Fibroblast of lung (primary cell): ENCODE data around the gene PIK3AP1. TPM values are rescaled to one million over a fixed set of nuclear protein-coding genes. Genes with fewer than 3 reads are reported as not detected.

Source experiments
- DNase-seq, 2 donors: peaks; one replicate each; pipeline versions ENCODE4 v3.0.0 to v3.0.0-alpha.2; 2010; ENCODE audit warnings: low read depth in 2 of 2
- H2AFZ ChIP-seq: 2 replicates; pipeline ENCODE4 v1.5.1; 2012; ENCODE audit warnings: low read length, control low read depth, inconsistent platforms
- H3K27ac ChIP-seq: 2 replicates; pipeline ENCODE4 v1.5.1; 2011; ENCODE audit warnings: low read length, control low read depth; ENCODE audit not compliant: insufficient read depth
- H3K27me3 ChIP-seq: 2 replicates; pipeline ENCODE4 v1.5.1; 2011; ENCODE audit warnings: mild to moderate bottlenecking, low read length; ENCODE audit not compliant: control insufficient read depth, insufficient read depth
- H3K36me3 ChIP-seq: 2 replicates; pipeline ENCODE4 v1.5.1; 2011; ENCODE audit warnings: low read length; ENCODE audit not compliant: control insufficient read depth, insufficient read depth
- H3K4me1 ChIP-seq: 2 replicates; pipeline ENCODE4 v1.5.1; 2011; ENCODE audit warnings: low read length; ENCODE audit not compliant: control insufficient read depth, insufficient read depth; ENCODE audit errors: extremely low read depth
- H3K4me2 ChIP-seq: 2 replicates; pipeline ENCODE4 v1.5.1; 2011; ENCODE audit warnings: low read length, control low read depth; ENCODE audit not compliant: insufficient read depth; ENCODE audit errors: extremely low read depth
- H3K4me3 ChIP-seq, 4 experiments: fragments of 200-600 bp in 1 of 4; sonication (generic) in 1 of 4; replicated peaks in 1 of 4; 2 replicates each; pipeline ENCODE4 v1.5.1; 2011 to 2016; ENCODE audit warnings: low read length in 4 of 4, low read depth in 3 of 4, mild to moderate bottlenecking in 3 of 4, control low read depth in 2 of 4, inconsistent platforms in 1 of 4, mixed read lengths in 1 of 4; ENCODE audit not compliant: insufficient read depth in 1 of 4; ENCODE audit errors: control extremely low read depth in 1 of 4
- H3K79me2 ChIP-seq: 2 replicates; pipeline ENCODE4 v1.5.1; 2012; ENCODE audit warnings: mild to moderate bottlenecking, low read length, inconsistent platforms; ENCODE audit not compliant: control insufficient read depth, insufficient read depth
- H3K9ac ChIP-seq: 2 replicates; pipeline ENCODE4 v1.5.1; 2011; ENCODE audit warnings: mild to moderate bottlenecking, low read length, control low read depth; ENCODE audit not compliant: insufficient read depth
- H3K9me3 ChIP-seq: 2 replicates; pipeline ENCODE4 v1.5.1; 2012; ENCODE audit warnings: low read depth, low read length; ENCODE audit not compliant: control insufficient read depth, insufficient read depth
- H4K20me1 ChIP-seq: 2 replicates; pipeline ENCODE4 v1.5.1; 2011; ENCODE audit warnings: low read length; ENCODE audit not compliant: control insufficient read depth, insufficient read depth; ENCODE audit errors: extremely low read depth
- EZH2 ChIP-seq: IDR thresholded peaks from 2 replicates; pipeline ENCODE4 v1.5.1; 2012; ENCODE audit warnings: low read length, control low read depth, mild to moderate bottlenecking; ENCODE audit errors: missing control alignments
- polyA plus RNA-seq, 2 donors: library from polyadenylated mRNA; depleted of rRNA in 1 of 2; stranded (reverse) in 1 of 2; unstranded in 1 of 2; fragments of >200 nt; gene quantifications; 2 replicates each; pipeline ENCODE4 v1.2.1, GENCODE V29; 2011 to 2012; ENCODE audit warnings: missing spikeins in 1 of 2
- total RNA-seq: library from RNA; depleted of rRNA; stranded (reverse); fragments of >200 nt; gene quantifications from 2 replicates; pipeline ENCODE4 v1.2.1, GENCODE V29; 2014
- TF ChIP-seq, protein P1 (sequence below), 2 donors: IDR thresholded peaks in 1 of 2; conservative IDR thresholded peaks in 1 of 2; 1 replicate in 1 of 2; 2 replicates in 1 of 2; pipeline ENCODE4 v1.5.1; 2011 to 2012; ENCODE audit warnings: low read length in 2 of 2, control low read depth in 1 of 2, inconsistent platforms in 1 of 2, low read depth in 1 of 2, mild to moderate bottlenecking in 1 of 2

PIK3AP1 gene
- total and polyA plus RNA-seq, 2 donors (not counting 1 experiment from before 2014, with no cell fraction given): 0.17 to 0.24 TPM

GRCh38 chr10:96573036-96573435 is 147.3 kb downstream of the PIK3AP1 start:
- Histone ChIP-seq H3K4me1 (no peaks in the 10 kb centered on the region), H3K4me2 (no peak overlapping the region), H3K27me3 (no peaks in the 10 kb centered on the region), H4K20me1 (peaks cover 2% of the 10 kb centered on the region), H3K79me2 (peaks cover 89% of the 10 kb centered on the region), H2AFZ (no peak overlapping the region), H3K4me3 (no peak overlapping the region), H3K9ac (no peak overlapping the region), H3K27ac (no peak overlapping the region), H3K9me3 (no peaks in the 10 kb centered on the region), H3K36me3 (no peaks in the 10 kb centered on the region)
- no peak for DNase-seq
- TF ChIP-seq EZH2: no peak
- TF ChIP-seq, protein P1, sequence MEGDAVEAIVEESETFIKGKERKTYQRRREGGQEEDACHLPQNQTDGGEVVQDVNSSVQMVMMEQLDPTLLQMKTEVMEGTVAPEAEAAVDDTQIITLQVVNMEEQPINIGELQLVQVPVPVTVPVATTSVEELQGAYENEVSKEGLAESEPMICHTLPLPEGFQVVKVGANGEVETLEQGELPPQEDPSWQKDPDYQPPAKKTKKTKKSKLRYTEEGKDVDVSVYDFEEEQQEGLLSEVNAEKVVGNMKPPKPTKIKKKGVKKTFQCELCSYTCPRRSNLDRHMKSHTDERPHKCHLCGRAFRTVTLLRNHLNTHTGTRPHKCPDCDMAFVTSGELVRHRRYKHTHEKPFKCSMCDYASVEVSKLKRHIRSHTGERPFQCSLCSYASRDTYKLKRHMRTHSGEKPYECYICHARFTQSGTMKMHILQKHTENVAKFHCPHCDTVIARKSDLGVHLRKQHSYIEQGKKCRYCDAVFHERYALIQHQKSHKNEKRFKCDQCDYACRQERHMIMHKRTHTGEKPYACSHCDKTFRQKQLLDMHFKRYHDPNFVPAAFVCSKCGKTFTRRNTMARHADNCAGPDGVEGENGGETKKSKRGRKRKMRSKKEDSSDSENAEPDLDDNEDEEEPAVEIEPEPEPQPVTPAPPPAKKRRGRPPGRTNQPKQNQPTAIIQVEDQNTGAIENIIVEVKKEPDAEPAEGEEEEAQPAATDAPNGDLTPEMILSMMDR (conservative IDR thresholded peaks at IDR 0.05 in 1 of 2, IDR thresholded peaks at IDR 0.05 in 1 of 2; ENCODE audit: low read depth in 1 of 2, low read length in 2 of 2): no peak

DNA sequence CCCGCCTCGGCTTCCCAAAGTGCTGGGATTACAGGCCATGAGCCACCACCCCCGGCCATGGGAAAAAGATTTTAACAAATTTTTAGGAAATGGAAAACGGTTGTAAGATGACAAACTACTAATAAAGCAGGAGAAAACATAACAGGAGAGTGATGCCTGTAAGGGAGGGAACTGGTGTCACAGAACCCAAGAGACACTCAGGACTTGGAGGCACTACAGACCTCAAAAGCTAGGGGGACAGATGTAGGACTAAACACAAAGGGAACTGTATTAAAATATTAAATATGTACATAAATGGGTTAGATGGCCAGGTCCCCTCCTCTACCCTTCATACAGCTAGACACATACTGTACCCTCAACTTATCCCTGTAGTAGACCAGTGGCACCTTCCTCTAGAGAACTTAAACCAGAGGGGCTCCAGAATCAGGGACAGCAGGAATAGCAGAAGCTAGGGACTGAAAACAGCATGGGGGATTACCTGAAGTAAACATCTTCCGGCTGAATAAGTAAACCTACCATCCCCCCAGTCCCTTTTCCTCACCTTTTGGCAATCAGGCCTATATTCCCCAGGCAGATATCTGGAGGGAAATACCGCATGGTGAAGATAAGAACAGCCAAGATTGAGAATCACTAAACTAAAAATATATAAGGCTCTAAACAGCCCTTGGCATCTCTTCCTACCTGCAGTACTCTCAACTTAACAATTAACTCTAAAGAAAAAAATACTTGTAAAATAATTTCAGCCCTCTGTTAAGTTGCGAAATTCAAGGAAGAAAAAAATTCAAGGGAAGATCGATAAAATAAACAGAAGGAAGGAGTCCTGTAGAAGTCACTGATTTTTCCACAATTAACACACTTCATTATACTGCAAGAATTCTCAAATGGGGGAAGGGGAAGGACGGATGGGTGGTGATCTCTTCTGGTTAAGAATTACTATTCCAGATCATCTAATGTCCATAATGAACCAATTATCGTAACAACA is 149.0 kb downstream of the PIK3AP1 start:
- Histone ChIP-seq H4K20me1 (peaks cover 1% of the 10 kb centered on the region), H3K4me3 (no peak overlapping the region), H3K9me3 (no peaks in the 10 kb centered on the region), H3K4me2 (no peak overlapping the region), H3K27me3 (no peaks in the 10 kb centered on the region), H3K79me2 (peaks cover 83% of the 10 kb centered on the region), H3K27ac (no peak overlapping the region), H3K9ac (no peak overlapping the region), H3K36me3 (no peaks in the 10 kb centered on the region), H2AFZ (no peak overlapping the region), H3K4me1 (no peaks in the 10 kb centered on the region)
- DNase-seq: no peak
- no peak for TF ChIP-seq EZH2
- TF ChIP-seq, protein P1 (conservative IDR thresholded peaks at IDR 0.05 in 1 of 2, IDR thresholded peaks at IDR 0.05 in 1 of 2; ENCODE audit: low read depth in 1 of 2, low read length in 2 of 2): no peak

GRCh38 chr10:96570511-96570910 is 149.8 kb downstream of the PIK3AP1 start:
- DNase-seq: no peak
- Histone ChIP-seq H2AFZ (no peak overlapping the region), H3K4me2 (no peak overlapping the region), H3K9me3 (no peaks in the 10 kb centered on the region), H3K4me3 (no peak overlapping the region), H4K20me1 (peaks cover 2% of the 10 kb centered on the region), H3K36me3 (no peaks in the 10 kb centered on the region), H3K27ac (no peak overlapping the region), H3K79me2 (peaks cover 77% of the 10 kb centered on the region), H3K27me3 (no peaks in the 10 kb centered on the region), H3K4me1 (no peaks in the 10 kb centered on the region), H3K9ac (no peak overlapping the region)
- TF ChIP-seq, protein P1 (conservative IDR thresholded peaks at IDR 0.05 in 1 of 2, IDR thresholded peaks at IDR 0.05 in 1 of 2; ENCODE audit: low read depth in 1 of 2, low read length in 2 of 2): no peak
- TF ChIP-seq EZH2: no peak
